Measurements from ENCODE around the gene ANKRD18A.

ANKRD18A gene

DNA sequence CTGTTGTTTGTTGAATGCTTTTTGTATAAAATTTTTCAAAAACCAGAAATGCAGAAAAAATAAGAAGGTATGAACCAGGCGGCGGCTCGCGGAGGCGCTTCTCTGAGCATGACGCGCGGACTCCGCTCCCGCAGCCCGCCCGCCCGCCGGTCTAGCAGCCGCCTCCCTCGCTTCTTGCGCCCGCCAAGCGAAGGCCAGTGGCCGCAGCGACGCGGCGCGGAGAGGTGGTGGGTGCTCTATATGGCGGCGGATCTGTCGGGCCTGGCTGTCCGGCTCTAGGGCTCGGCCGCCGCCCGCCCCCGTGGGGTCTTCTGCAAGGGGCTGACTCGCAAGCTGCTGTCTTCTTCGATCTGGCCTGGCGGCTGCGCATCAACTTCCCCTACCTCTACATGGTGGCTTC lies 93.8 kb downstream of the ANKRD18A start:
- DNase-seq: no peak

DNA sequence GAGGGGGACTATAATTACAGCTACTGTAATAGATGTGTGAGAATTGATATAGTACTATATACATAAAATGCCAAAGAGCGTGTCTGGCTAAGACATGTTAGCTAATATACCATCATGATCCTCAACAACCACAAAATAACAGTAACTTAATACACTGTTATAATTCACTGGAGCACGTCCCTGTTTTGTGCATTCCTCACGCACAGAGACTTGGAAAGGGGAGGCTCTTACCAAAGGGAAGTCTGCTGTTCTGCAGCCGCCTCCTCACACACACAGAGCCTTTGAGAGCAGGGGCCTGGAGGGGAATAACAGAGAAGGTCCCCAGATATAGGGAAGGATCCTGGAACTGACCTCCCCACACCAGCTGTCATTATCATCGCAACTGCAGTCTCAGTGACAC lies 97.3 kb downstream of the ANKRD18A start:
- no peak for DNase-seq

DNA sequence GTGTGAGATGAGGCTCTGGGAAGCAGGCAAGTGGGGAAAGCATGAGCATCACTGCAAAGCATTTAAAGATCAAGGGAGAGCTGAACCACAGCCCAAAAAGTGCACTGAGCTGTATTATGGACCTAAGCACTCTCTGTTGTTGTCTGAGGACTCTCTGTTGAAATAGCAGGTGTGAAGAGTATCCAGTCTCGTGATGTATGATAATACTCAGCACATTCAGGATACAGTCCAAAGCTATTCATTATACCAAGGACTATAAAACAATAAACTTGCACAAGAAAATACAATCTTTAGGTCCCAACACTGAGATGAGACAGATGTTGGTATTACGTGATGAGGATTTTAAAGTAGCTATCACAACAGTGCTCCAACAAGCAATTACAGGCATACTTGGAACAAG lies 98.6 kb downstream of the ANKRD18A start:
- no peak for DNase-seq
